Activated CD8-positive, alpha-beta T cell treated with anti-CD3 and anti-CD28 coated beads for 36 hours (primary cell): ENCODE measurements around the gene ALOX15. TPM values are rescaled to one million over a fixed set of nuclear protein-coding genes. Genes with fewer than 3 reads are reported as not detected.
"Not testable (repeated sequence)": the region's sequence is repeated elsewhere in the genome, so short reads cannot be mapped to it uniquely, and the experiment has no call there.

Experiments used
- ATAC-seq: fragments of 200-7000 bp; cut with Tn5 transposase; one replicate; pipeline ENCODE4 v1.10.0; 2021; ENCODE audit warnings: mild to moderate bottlenecking, moderate library complexity
- CTCF ChIA-PET: fragments of 350-600 bp; sonication (Branson Sonifier 250); formaldehyde crosslinking; loops from one replicate; lab custom pipeline; 2021; ENCODE audit warnings: antibody characterized with exemption; lab: Charles Lee
- POLR2A ChIA-PET: fragments of 350-600 bp; sonication (Branson Sonifier 250); formaldehyde crosslinking; loops from one replicate; lab custom pipeline; 2021; ENCODE audit warnings: antibody characterized with exemption; lab: Charles Lee
- DNase-seq: peaks from one replicate; pipeline ENCODE4 v3.0.0-alpha.2; 2020
- H3K27ac Mint-ChIP-seq: one replicate; pipeline ENCODE4 v1.8.0; 2021; ENCODE audit warnings: mild to moderate bottlenecking, mixed read lengths
- H3K27me3 Mint-ChIP-seq: one replicate; pipeline ENCODE4 v1.8.0; 2021; ENCODE audit warnings: mixed read lengths
- H3K36me3 Mint-ChIP-seq: one replicate; pipeline ENCODE4 v1.8.0; 2021; ENCODE audit warnings: low read depth, mixed read lengths
- H3K4me1 Mint-ChIP-seq: one replicate; pipeline ENCODE4 v1.8.0; 2021; ENCODE audit warnings: low read depth, mixed read lengths
- H3K4me3 Mint-ChIP-seq: one replicate; pipeline ENCODE4 v1.8.0; 2021; ENCODE audit warnings: mild to moderate bottlenecking, moderate library complexity, mixed read lengths
- H3K9me3 Mint-ChIP-seq: one replicate; pipeline ENCODE4 v1.8.0; 2021; ENCODE audit warnings: mixed read lengths
- CTCF ChIP-seq: fragments of 200-600 bp; IDR thresholded peaks from one replicate; pipeline ENCODE4 v1.8.0; 2022; ENCODE audit warnings: antibody characterized with exemption, mild to moderate bottlenecking
- intact Hi-C: fragments of 100-400 bp; cut with micrococcal nuclease; formaldehyde crosslinking; loops from one replicate; pipeline ENCODE4 v1.10.0; 2022
- total RNA-seq, 2 experiments: library from RNA; stranded (reverse); gene quantifications; one replicate each; pipeline ENCODE4 v1.2.3, GENCODE V29; 2021

ALOX15 gene
- total RNA-seq, 2 experiments from 2014 or later = not detected

- no peak overlapping the region for H3K27ac Mint-ChIP-seq
- POLR2A ChIA-PET = no interaction called here
- DNase-seq (no peak), ATAC-seq (no peak)
- H3K4me3 Mint-ChIP-seq = no peak overlapping the region
- CTCF ChIA-PET = interaction anchor here (1.0 to 3.7 kb wide), 2 partner anchors 66 to 400 kb away, joined by 3 to 21 read pairs; no protein-coding TSS in a partner anchor
- H3K27me3 Mint-ChIP-seq = peaks cover 34% of the 10 kb centered on the region
- peaks cover 10% of the 10 kb centered on the region for H3K4me1 Mint-ChIP-seq
- intact Hi-C loops = no loop called here
- H3K9me3 Mint-ChIP-seq = peaks cover 1% of the 10 kb centered on the region
- no peaks in the 10 kb centered on the region for H3K36me3 Mint-ChIP-seq
- no peak for TF ChIP-seq CTCF
Measured at GRCh38 chr17:4632581-4632920, 8.9 kb downstream of the ALOX15 start.

GRCh38 chr17:4631836-4632580 is 9.5 kb downstream of the ALOX15 start:
- POLR2A ChIA-PET = no interaction called here
- CTCF ChIA-PET = interaction anchor here (1.0 to 3.7 kb wide), 3 partner anchors 26 to 400 kb away, joined by 3 to 21 read pairs (median 4); no protein-coding TSS in a partner anchor
- no peak for TF ChIP-seq CTCF
- ATAC-seq (no peak), DNase-seq (no peak)
- peaks cover 33% of the 10 kb centered on the region for H3K27me3 Mint-ChIP-seq
- H3K9me3 Mint-ChIP-seq = peaks cover 1% of the 10 kb centered on the region
- peaks cover 10% of the 10 kb centered on the region for H3K4me1 Mint-ChIP-seq
- H3K27ac Mint-ChIP-seq = no peak overlapping the region
- H3K36me3 Mint-ChIP-seq = no peaks in the 10 kb centered on the region
- no peak overlapping the region for H3K4me3 Mint-ChIP-seq
- intact Hi-C loops = no loop called here

- Mint-ChIP-seq H3K4me3 (no peak overlapping the region), H3K27me3 (peaks cover 30% of the 10 kb centered on the region), H3K27ac (no peak overlapping the region), H3K4me1 (peaks cover 6% of the 10 kb centered on the region), H3K9me3 (peaks cover 1% of the 10 kb centered on the region), H3K36me3 (no peaks in the 10 kb centered on the region)
- ChIA-PET POLR2A (no interaction called here), CTCF (interaction anchor here (1.0 to 3.7 kb wide), 3 partner anchors 26 to 401 kb away, joined by 3 to 21 read pairs (median 4); no protein-coding TSS in a partner anchor)
- intact Hi-C loops = no loop called here
- no peak for TF ChIP-seq CTCF
- no peak for DNase-seq
- ATAC-seq = no peak
Measured at GRCh38 chr17:4631431-4631830, 10.0 kb downstream of the ALOX15 start.

- ATAC-seq = no peak
- no peaks in the 10 kb centered on the region for H3K36me3 Mint-ChIP-seq
- ChIA-PET POLR2A (no interaction called here), CTCF (interaction anchor here (0.7 to 7.0 kb wide), 12 partner anchors 11 to 208 kb away, joined by 3 to 101 read pairs (median 4); partner anchors contain the start of gene GGT6)
- no peak overlapping the region for H3K4me3 Mint-ChIP-seq
- no peak for TF ChIP-seq CTCF
- no peak for DNase-seq
- H3K4me1 Mint-ChIP-seq = no peaks in the 10 kb centered on the region
- intact Hi-C loops = no loop called here
- H3K27ac Mint-ChIP-seq = no peak overlapping the region
- no peaks in the 10 kb centered on the region for H3K9me3 Mint-ChIP-seq
- peaks cover 6% of the 10 kb centered on the region for H3K27me3 Mint-ChIP-seq
Measured at GRCh38 chr17:4626734-4627256, 14.7 kb downstream of the ALOX15 start.

- Mint-ChIP-seq H3K27ac (no peak overlapping the region), H3K9me3 (no peaks in the 10 kb centered on the region), H3K4me3 (no peak overlapping the region), H3K4me1 (no peaks in the 10 kb centered on the region), H3K36me3 (no peaks in the 10 kb centered on the region), H3K27me3 (peaks cover 6% of the 10 kb centered on the region)
- TF ChIP-seq CTCF = no peak
- ChIA-PET CTCF (interaction anchor here (0.9 to 7.0 kb wide), 14 partner anchors 10 to 204 kb away, joined by 3 to 101 read pairs (median 8); partner anchors contain the start of gene SPNS3), POLR2A (interaction anchor here (0.8 kb wide), 1 partner anchor 55 kb away, joined by 3 read pairs; no protein-coding TSS in a partner anchor)
- ATAC-seq (no peak), DNase-seq (no peak)
- intact Hi-C loops = loop anchor here (2.0 kb wide), 1 partner anchor 58 kb away; no protein-coding TSS in a partner anchor
Measured at GRCh38 chr17:4625181-4625617, 16.3 kb downstream of the ALOX15 start.

- ATAC-seq, H3K27ac Mint-ChIP-seq, DNase-seq, H3K36me3 Mint-ChIP-seq, H3K27me3 Mint-ChIP-seq, H3K4me3 Mint-ChIP-seq, H3K9me3 Mint-ChIP-seq, H3K4me1 Mint-ChIP-seq: not testable (repeated sequence)
- CTCF ChIA-PET = interaction anchor here (0.9 to 7.0 kb wide), 12 partner anchors 15 to 203 kb away, joined by 3 to 101 read pairs (median 8); partner anchors contain the start of gene SPNS3
- intact Hi-C loops = loop anchor here (2.0 kb wide), 1 partner anchor 58 kb away; no protein-coding TSS in a partner anchor
- POLR2A ChIA-PET = interaction anchor here (0.8 kb wide), 1 partner anchor 54 kb away, joined by 3 read pairs; no protein-coding TSS in a partner anchor
Measured at GRCh38 chr17:4624451-4624911, 17.0 kb downstream of the ALOX15 start.
